GM19395 (cell line): ENCODE results near the gene RACGAP1.

Experiments
- ATAC-seq: cut with Tn5 transposase; IDR thresholded peaks from one replicate; pipeline ENCODE4 v1.9.1; 2021; ENCODE audit warnings: mild to moderate bottlenecking, moderate library complexity; ENCODE audit not compliant: unreplicated experiment

RACGAP1 gene

GRCh38 chr12:49944046-49944445, 81.2 kb downstream of the RACGAP1 start:
- ATAC-seq, result no peak

- no peak for ATAC-seq
These were observed 81.7 kb downstream of the RACGAP1 start for GRCh38 chr12:49943625-49943960.

DNA sequence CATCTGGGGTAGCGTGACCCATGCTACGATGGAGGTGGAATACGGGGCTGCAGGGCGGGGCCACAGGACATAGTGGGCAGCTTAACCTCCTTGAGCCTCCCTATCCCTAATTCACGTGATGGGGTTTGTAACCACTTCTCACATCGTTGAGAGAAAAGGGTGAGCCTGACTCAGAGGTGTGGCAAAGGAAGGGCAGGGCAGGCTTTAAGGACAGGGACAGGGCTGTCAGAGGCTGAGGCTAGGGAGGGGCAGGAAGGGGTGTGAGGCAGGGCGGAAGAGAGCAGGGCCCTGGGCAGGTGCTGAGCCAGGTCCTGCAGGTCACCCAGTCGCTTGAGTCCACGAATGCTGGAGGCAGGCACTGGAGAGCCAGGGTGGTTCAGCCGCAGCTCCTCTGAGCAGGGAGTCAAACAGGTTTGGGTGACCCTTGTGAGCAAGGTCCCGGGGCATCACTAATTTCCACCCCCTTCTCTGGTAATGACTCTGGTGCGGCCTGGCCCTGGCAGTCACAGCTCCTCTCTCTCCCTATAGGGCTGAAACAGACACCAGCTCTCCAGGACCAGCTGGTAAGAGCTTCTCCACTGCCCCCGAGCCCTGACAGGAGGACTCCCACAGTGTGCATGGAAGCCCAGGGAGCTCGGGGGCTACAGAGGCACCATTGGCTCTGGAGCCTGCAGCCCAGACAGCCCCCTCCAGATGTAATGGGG, 82.2 kb downstream of the RACGAP1 start:
- ATAC-seq, result no peak

GRCh38 chr12:49942512-49942893, 82.8 kb downstream of the RACGAP1 start:
- ATAC-seq, result no peak

GRCh38 chr12:49941556-49942511, 83.5 kb downstream of the RACGAP1 start:
- ATAC-seq, result no peak

DNA sequence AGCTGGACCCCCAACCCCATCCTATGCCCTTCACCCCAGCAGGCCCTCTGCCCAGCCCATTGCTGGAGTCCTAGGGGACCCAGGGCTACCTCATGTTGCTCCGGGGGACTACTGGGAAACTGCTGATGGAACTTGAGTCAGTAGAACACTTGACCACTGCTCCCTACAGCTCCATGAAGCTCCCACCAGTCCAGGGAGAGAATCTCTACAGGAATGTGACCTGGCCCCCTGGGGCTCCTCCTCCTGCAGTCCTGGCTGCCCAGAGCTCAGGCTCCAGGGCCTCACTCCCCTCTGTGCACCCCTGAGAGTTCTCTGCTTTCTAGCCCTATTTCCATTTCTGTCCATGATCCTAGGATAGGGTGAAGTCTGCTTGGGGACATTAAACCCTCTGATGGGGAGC, 85.6 kb downstream of the RACGAP1 start:
- no peak for ATAC-seq

- no peak for ATAC-seq
These were observed 86.0 kb downstream of the RACGAP1 start for GRCh38 chr12:49939307-49939706.
